WTC11 (cell line): ENCODE measurements around the gene TBC1D14. TPM values are rescaled to one million over a fixed set of nuclear protein-coding genes. Genes with fewer than 3 reads are reported as not detected.

ENCODE experiments used
- ATAC-seq: fragments of 200-7000 bp; cut with Tn5 transposase; 2 replicates; pipeline ENCODE4 v1.10.0; 2021; ENCODE audit warnings: mild to moderate bottlenecking, moderate library complexity
- CTCF ChIA-PET: fragments of 300-600 bp; sonication (Branson Sonifier 250); formaldehyde crosslinking; loops from one replicate; lab custom pipeline; 2021; ENCODE audit warnings: antibody characterized with exemption; lab: Charles Lee
- POLR2A ChIA-PET: fragments of 350-600 bp; sonication (Branson Sonifier 250); formaldehyde crosslinking; loops from one replicate; lab custom pipeline; 2021; ENCODE audit warnings: antibody characterized with exemption; lab: Charles Lee
- DNase-seq: peaks from one replicate; pipeline ENCODE4 v3.0.0; 2021; ENCODE audit warnings: low spot score
- H3K27ac Mint-ChIP-seq: 2 replicates; pipeline ENCODE4 v1.8.0; 2021; ENCODE audit warnings: mixed read lengths
- H3K27me3 Mint-ChIP-seq: 2 replicates; pipeline ENCODE4 v1.8.0; 2021; ENCODE audit warnings: low read depth, mild to moderate bottlenecking, moderate library complexity, mixed read lengths
- H3K36me3 Mint-ChIP-seq: 2 replicates; pipeline ENCODE4 v1.8.0; 2021; ENCODE audit warnings: mixed read lengths
- H3K4me1 Mint-ChIP-seq: 2 replicates; pipeline ENCODE4 v1.8.0; 2022; ENCODE audit warnings: mixed read lengths
- H3K4me3 Mint-ChIP-seq: 2 replicates; pipeline ENCODE4 v1.8.0; 2021; ENCODE audit warnings: mild to moderate bottlenecking, moderate library complexity, mixed read lengths
- H3K9me3 Mint-ChIP-seq: 2 replicates; pipeline ENCODE4 v1.8.0; 2021; ENCODE audit warnings: mixed read lengths
- AFF4 ChIP-seq: sonication (generic); formaldehyde crosslinking; IDR thresholded peaks from 2 replicates; pipeline ENCODE4 v1.8.1; 2023; ENCODE audit warnings: mild to moderate bottlenecking, missing genetic modification reagents, borderline replicate concordance
- AR ChIP-seq: fragments of 250-450 bp; sonication (Bioruptor Pico); IDR thresholded peaks from 2 replicates; pipeline ENCODE4 v1.9.0; 2021; ENCODE audit warnings: mild to moderate bottlenecking
- ATF3 ChIP-seq: sonication (generic); formaldehyde crosslinking; conservative IDR thresholded peaks from 2 replicates; pipeline ENCODE4 v1.8.1; 2022; ENCODE audit warnings: mild to moderate bottlenecking, missing genetic modification reagents
- CBFB ChIP-seq: sonication (generic); formaldehyde crosslinking; IDR thresholded peaks from 2 replicates; pipeline ENCODE4 v1.8.1; 2022; ENCODE audit warnings: mild to moderate bottlenecking, low read depth, missing genetic modification reagents
- CREB1 ChIP-seq: sonication (generic); formaldehyde crosslinking; IDR thresholded peaks from 2 replicates; pipeline ENCODE4 v1.8.0; 2023; ENCODE audit warnings: mild to moderate bottlenecking, missing genetic modification reagents
- ERG ChIP-seq: fragments of 250-450 bp; sonication (Bioruptor Pico); IDR thresholded peaks from 2 replicates; pipeline ENCODE4 v1.8.0; 2021; ENCODE audit warnings: mild to moderate bottlenecking
- FOXP1 ChIP-seq: sonication (generic); formaldehyde crosslinking; IDR thresholded peaks from 2 replicates; pipeline ENCODE4 v1.8.0; 2022; ENCODE audit warnings: missing genetic modification reagents, mild to moderate bottlenecking, moderate library complexity, borderline replicate concordance
- FOXP4 ChIP-seq: sonication (generic); formaldehyde crosslinking; IDR thresholded peaks from 2 replicates; pipeline ENCODE4 v1.8.0; 2022; ENCODE audit warnings: mild to moderate bottlenecking, missing genetic modification reagents
- HMGA2 ChIP-seq: fragments of 250-450 bp; sonication (Bioruptor Pico); IDR thresholded peaks from 2 replicates; pipeline ENCODE4 v1.4.0; 2021; ENCODE audit warnings: mild to moderate bottlenecking, moderate library complexity
- IRF1 ChIP-seq: sonication (generic); formaldehyde crosslinking; IDR thresholded peaks from 2 replicates; pipeline ENCODE4 v1.8.0; 2023; ENCODE audit warnings: missing genetic modification reagents
- MLX ChIP-seq: sonication (generic); formaldehyde crosslinking; IDR thresholded peaks from 2 replicates; pipeline ENCODE4 v1.8.1; 2023; ENCODE audit warnings: mild to moderate bottlenecking, missing genetic modification reagents, moderate library complexity
- MXD4 ChIP-seq: fragments of 250-450 bp; sonication (Bioruptor Pico); IDR thresholded peaks from 2 replicates; pipeline ENCODE4 v1.8.0; 2021; ENCODE audit warnings: mild to moderate bottlenecking, moderate library complexity, borderline replicate concordance
- NR1H2 ChIP-seq: sonication (generic); formaldehyde crosslinking; IDR thresholded peaks from 2 replicates; pipeline ENCODE4 v1.9.0; 2021; ENCODE audit warnings: mild to moderate bottlenecking, moderate library complexity, missing genetic modification reagents
- NR3C1 ChIP-seq: sonication (generic); formaldehyde crosslinking; conservative IDR thresholded peaks from 2 replicates; pipeline ENCODE4 v1.8.1; 2023; ENCODE audit warnings: low read depth, mild to moderate bottlenecking, missing genetic modification reagents
- USF2 ChIP-seq: sonication (generic); formaldehyde crosslinking; IDR thresholded peaks from 2 replicates; pipeline ENCODE4 v1.8.1; 2023; ENCODE audit warnings: mild to moderate bottlenecking, missing genetic modification reagents, moderate library complexity
- ZBTB43 ChIP-seq: sonication (generic); formaldehyde crosslinking; IDR thresholded peaks from 2 replicates; pipeline ENCODE4 v1.8.1; 2023; ENCODE audit warnings: mild to moderate bottlenecking, missing genetic modification reagents
- ZNF232 ChIP-seq: sonication (generic); formaldehyde crosslinking; IDR thresholded peaks from 2 replicates; pipeline ENCODE4 v1.8.0; 2022; ENCODE audit warnings: mild to moderate bottlenecking, missing genetic modification reagents
- ZNF263 ChIP-seq: sonication (generic); formaldehyde crosslinking; IDR thresholded peaks from 2 replicates; pipeline ENCODE4 v1.8.1; 2022; ENCODE audit warnings: low read depth, mild to moderate bottlenecking, moderate library complexity, missing genetic modification reagents
- ZNF396 ChIP-seq: fragments of 250-450 bp; sonication (Bioruptor Pico); IDR thresholded peaks from 2 replicates; pipeline ENCODE4 v1.8.0; 2021; ENCODE audit warnings: mild to moderate bottlenecking, moderate library complexity, borderline replicate concordance
- total RNA-seq: library from RNA; stranded (reverse); gene quantifications from 3 replicates; pipeline ENCODE4 v1.2.3, GENCODE V29; 2021

The TBC1D14 gene
- total RNA-seq, 1 experiment from 2014 or later = 45.1 TPM

- DNase-seq (no peak), ATAC-seq (peak; percentile 75)
- POLR2A ChIA-PET = no interaction called here
- H3K36me3 Mint-ChIP-seq = peaks cover 22% of the 10 kb centered on the region
- peak overlapping the region; percentile 84 for H3K27ac Mint-ChIP-seq
- H3K4me1 Mint-ChIP-seq = peaks cover 7% of the 10 kb centered on the region
- no peak for TF ChIP-seq CREB1 (CRISPR knock-in tag)
- TF ChIP-seq ZNF396 (CRISPR knock-in tag) = no peak
- no peak for TF ChIP-seq NR3C1
- TF ChIP-seq FOXP1 (CRISPR knock-in tag) = no peak
- no peak for TF ChIP-seq AR (CRISPR knock-in tag)
- TF ChIP-seq, all 79 proteins: peak for 0
- H3K27me3 Mint-ChIP-seq = no peaks in the 10 kb centered on the region
- no peaks in the 10 kb centered on the region for H3K9me3 Mint-ChIP-seq
- H3K4me3 Mint-ChIP-seq = no peak overlapping the region
- CTCF ChIA-PET = interaction anchor here (1.0 to 5.3 kb wide), 8 partner anchors 10 to 217 kb away, joined by 3 to 38 read pairs (median 3); partner anchors contain the start of genes GRPEL1 and TADA2B
These were observed 25.2 kb upstream of the TBC1D14 start for GRCh38 chr4:6884341-6884870.

- peaks cover 10% of the 10 kb centered on the region for H3K9me3 Mint-ChIP-seq
- no peak overlapping the region for H3K4me3 Mint-ChIP-seq
- ATAC-seq = no peak; the same call in 1 of the 2 replicates
- CTCF ChIA-PET = interaction anchor here (0.8 to 5.3 kb wide), 11 partner anchors 12 to 216 kb away, joined by 3 to 38 read pairs (median 4); no protein-coding TSS in a partner anchor
- peaks cover 27% of the 10 kb centered on the region for H3K36me3 Mint-ChIP-seq
- H3K4me1 Mint-ChIP-seq = peaks cover 7% of the 10 kb centered on the region
- no peak for DNase-seq
- no peaks in the 10 kb centered on the region for H3K27me3 Mint-ChIP-seq
- H3K27ac Mint-ChIP-seq = no peak overlapping the region
- POLR2A ChIA-PET = interaction anchor here (0.6 to 1.2 kb wide), 3 partner anchors 8 to 177 kb away, joined by 3 to 6 read pairs (median 3); no protein-coding TSS in a partner anchor
- TF ChIP-seq HMGA2 (CRISPR knock-in tag) (no peak), ERG (CRISPR knock-in tag) (no peak), ZBTB43 (CRISPR knock-in tag) (no peak), AFF4 (CRISPR knock-in tag) (no peak), IRF1 (CRISPR knock-in tag) (no peak), MXD4 (CRISPR knock-in tag) (no peak), MLX (CRISPR knock-in tag) (no peak), ATF3 (no peak), CBFB (no peak), ZNF263 (CRISPR knock-in tag) (no peak), NR1H2 (no peak), ZNF232 (no peak), FOXP4 (CRISPR knock-in tag) (no peak), USF2 (CRISPR knock-in tag) (no peak)
These were observed 23.6 kb upstream of the TBC1D14 start for GRCh38 chr4:6885953-6886557.
